ENCODE measurements around the gene SUV39H2. TPM values are rescaled to one million over a fixed set of nuclear protein-coding genes. Genes with fewer than 3 reads are reported as not detected.
"Not testable (repeated sequence)": the region's sequence is repeated elsewhere in the genome, so short reads cannot be mapped to it uniquely, and the experiment has no call there.

The SUV39H2 gene
- total and polyA plus RNA-seq, 8 donors: 1.1 to 5.9 (median 3.1) TPM

GRCh38 chr10:14859043-14859442 lies 19.6 kb upstream of the SUV39H2 start:
- Histone ChIP-seq H3K4me3 (no peak overlapping the region), H3K27ac (peak overlapping the region in 1 of 4 donors; percentile 56), H3K4me1 (peaks cover 0 to 25% (median 8%) of the 10 kb centered on the region in 3 donors), H3K36me3 (no peaks in the 10 kb centered on the region), H3K27me3 (no peaks in the 10 kb centered on the region), H3K9me3 (no peaks in the 10 kb centered on the region)
- ATAC-seq (peak; percentile 57 to 89 (median 73)), DNase-seq (peak in 2 of 6 donors; percentile 21 to 48), FAIRE-seq (no peak)
- intact Hi-C loops (cut with DNase I): no loop called here
- no peak for TF ChIP-seq CTCF (IDR thresholded peaks at IDR 0.05)
- 37 to 47% methylated on average over 5 of the region's 5 CpGs for WGBS, 2 donors

- Histone ChIP-seq H3K36me3 (no peaks in the 10 kb centered on the region), H3K4me3 (no peak overlapping the region), H3K27ac (peak overlapping the region in 2 of 4 donors; percentile 45 to 56), H3K9me3 (no peaks in the 10 kb centered on the region), H3K27me3 (no peaks in the 10 kb centered on the region), H3K4me1 (peaks cover 0 to 25% (median 8%) of the 10 kb centered on the region in 3 donors)
- DNase-seq: no peak
- TF ChIP-seq CTCF (IDR thresholded peaks at IDR 0.05): no peak
- FAIRE-seq: peak; percentile 29
- intact Hi-C loops (cut with DNase I): no loop called here
- peak in 3 of 4 donors; percentile 33 to 72 (median 45) for ATAC-seq
Observed at GRCh38 chr10:14859775-14860174, 18.9 kb upstream of the SUV39H2 start.

GRCh38 chr10:14860791-14861190 lies 17.9 kb upstream of the SUV39H2 start:
- FAIRE-seq (no peak), ATAC-seq (peak; percentile 35 to 70 (median 58)), DNase-seq (peak in 1 of 6 donors; percentile 46)
- no peak for TF ChIP-seq CTCF (IDR thresholded peaks at IDR 0.05)
- Histone ChIP-seq H3K9me3 (no peaks in the 10 kb centered on the region), H3K4me1 (peaks cover 0 to 25% (median 8%) of the 10 kb centered on the region in 3 donors), H3K4me3 (no peak overlapping the region), H3K36me3 (no peaks in the 10 kb centered on the region), H3K27ac (peak overlapping the region in 2 of 4 donors; percentile 45 to 56), H3K27me3 (no peaks in the 10 kb centered on the region)
- intact Hi-C loops (cut with DNase I): no loop called here
- WGBS, 2 donors: 65 to 76% methylated on average over 1 of the region's 1 CpG

GRCh38 chr10:14864466-14864865 lies 14.2 kb upstream of the SUV39H2 start:
- H3K27ac ChIP-seq; H3K36me3 ChIP-seq; FAIRE-seq; intact Hi-C loops (cut with DNase I); ATAC-seq; DNase-seq; H3K4me3 ChIP-seq; H3K27me3 ChIP-seq; H3K9me3 ChIP-seq: not testable (repeated sequence)
- WGBS, 2 donors: 96 to 99% methylated on average over 6 of the region's 6 CpGs
- peaks cover 0 to 15% (median 8%) of the 10 kb centered on the region in 3 donors for H3K4me1 ChIP-seq

GRCh38 chr10:14864871-14865270 lies 13.8 kb upstream of the SUV39H2 start:
- DNase-seq; FAIRE-seq; H3K36me3 ChIP-seq; intact Hi-C loops (cut with DNase I); H3K27ac ChIP-seq; H3K4me3 ChIP-seq; H3K27me3 ChIP-seq; ATAC-seq; H3K9me3 ChIP-seq: not testable (repeated sequence)
- H3K4me1 ChIP-seq: peaks cover 0 to 11% (median 4%) of the 10 kb centered on the region in 3 donors
- WGBS, 2 donors: 98% methylated on average over 3 of the region's 3 CpGs

- Histone ChIP-seq H3K9me3 (no peaks in the 10 kb centered on the region), H3K27me3 (no peaks in the 10 kb centered on the region), H3K36me3 (peaks cover 0 to 8% (median 0%) of the 10 kb centered on the region in 3 donors), H3K27ac (no peak overlapping the region), H3K4me1 (no peaks in the 10 kb centered on the region), H3K4me3 (no peak overlapping the region)
- intact Hi-C loops (cut with DNase I): no loop called here
- ATAC-seq: no peak
- no peak for DNase-seq
- TF ChIP-seq CTCF (IDR thresholded peaks at IDR 0.05): no peak
- WGBS, 2 donors: 77 to 89% methylated on average over 2 of the region's 2 CpGs
- no peak for FAIRE-seq
Observed at GRCh38 chr10:14873090-14873760, 5.4 kb upstream of the SUV39H2 start.
